ENCODE data around the gene UAP1L1.
A peak's percentile ranks its signal among the peaks of the same experiment; 100 is the strongest.

The UAP1L1 gene

DNA sequence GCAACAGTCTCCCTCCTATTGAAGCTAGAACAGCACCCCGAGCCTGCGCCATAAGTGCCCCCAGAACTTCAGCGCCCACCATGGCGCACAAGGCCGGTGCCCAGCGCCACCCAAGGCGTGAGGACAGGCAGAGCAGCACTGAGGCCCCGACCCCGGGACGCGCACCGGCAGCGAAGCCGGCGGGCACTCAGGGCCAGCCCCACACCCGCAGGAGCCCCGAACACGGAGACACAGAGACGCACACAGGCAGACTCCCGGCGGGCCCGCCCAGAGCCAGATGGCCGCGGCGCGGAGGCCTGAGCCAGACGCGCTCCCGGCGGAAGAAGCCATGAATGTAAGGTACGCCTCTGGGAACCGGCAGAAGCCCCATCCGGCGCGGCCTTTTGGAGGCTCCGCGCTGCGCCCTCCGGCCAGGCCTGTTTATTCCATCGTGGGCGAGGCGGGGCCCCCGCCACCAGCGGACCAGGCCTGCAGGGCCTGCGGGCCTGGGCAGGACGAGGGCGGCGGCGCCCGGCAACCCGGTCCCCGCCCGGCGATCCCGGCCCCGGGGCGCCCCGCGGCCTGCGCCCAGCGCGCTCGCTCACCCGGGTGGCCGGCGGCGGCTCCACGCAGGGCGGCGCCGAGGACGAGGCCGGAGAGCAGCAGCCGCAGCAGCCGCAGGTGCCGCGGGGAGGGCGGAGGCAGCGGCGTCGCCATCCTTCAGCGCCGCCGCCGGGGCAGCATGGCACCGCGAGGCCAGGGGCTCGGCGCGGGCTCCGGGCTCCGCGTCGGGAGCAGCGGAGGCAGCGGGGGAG is 31.8 kb upstream of the UAP1L1 start:
- no peak for DNase-seq (ENCODE audit: low read depth in 1 of 2, low spot score in 1 of 2)
- H3K27ac ChIP-seq (replicated peaks), result no peak overlapping the region
- no peak overlapping the region; the same call in 1 of the 2 replicates for H3K4me3 ChIP-seq (replicated peaks; ENCODE audit: insufficient read depth, low read length)
- TF ChIP-seq GABPA (IDR thresholded peaks at IDR 0.05; ENCODE audit: low read depth) (no peak), POLR2AphosphoS5 (IDR thresholded peaks at IDR 0.05; ENCODE audit: low read depth) (no peak), CTCF (IDR thresholded peaks at IDR 0.05; ENCODE audit: insufficient read depth, low read length) (no peak), REST (IDR thresholded peaks at IDR 0.05; ENCODE audit: insufficient replicate concordance, low read depth) (no peak), SPI1 (IDR thresholded peaks at IDR 0.05; ENCODE audit: borderline replicate concordance, low read depth) (no peak)
- peaks cover 38% of the 10 kb centered on the region for H3K27me3 ChIP-seq (ENCODE audit: insufficient read depth, poor library complexity, severe bottlenecking)

- no peak within 1 kb of the TSS for H3K27ac ChIP-seq (replicated peaks)
- peaks cover 42% of the 10 kb centered on the region for H3K27me3 ChIP-seq (ENCODE audit: insufficient read depth, poor library complexity, severe bottlenecking)
- peak; percentile 97 for TF ChIP-seq REST (IDR thresholded peaks at IDR 0.05; ENCODE audit: insufficient replicate concordance, low read depth)
- TF ChIP-seq SPI1 (IDR thresholded peaks at IDR 0.05; ENCODE audit: borderline replicate concordance, low read depth), result peak; percentile 36; the same call in 1 of the 2 replicates
- TF ChIP-seq CTCF (IDR thresholded peaks at IDR 0.05; ENCODE audit: insufficient read depth, low read length), result peak; percentile 79
- no peak for TF ChIP-seq GABPA (IDR thresholded peaks at IDR 0.05; ENCODE audit: low read depth)
- TF ChIP-seq POLR2AphosphoS5 (IDR thresholded peaks at IDR 0.05; ENCODE audit: low read depth), result no peak
- DNase-seq (ENCODE audit: low read depth in 1 of 2, low spot score in 1 of 2), result peak in 1 of 2 experiments; percentile 81
- no peak within 1 kb of the TSS; the same call in 1 of the 2 replicates for H3K4me3 ChIP-seq (replicated peaks; ENCODE audit: insufficient read depth, low read length)
Observed at GRCh38 chr9:137046088-137046787, 31.1 kb upstream of the UAP1L1 start, which contains the start of gene NPDC1. Gene NPDC1 (minus strand): TSS chr9:137046177. CDS start chr9:137045989, 188 bp downstream.

- H3K27me3 ChIP-seq (ENCODE audit: insufficient read depth, poor library complexity, severe bottlenecking), result peaks cover 56% of the 10 kb centered on the region
- no peak for DNase-seq (ENCODE audit: low read depth in 1 of 2, low spot score in 1 of 2)
- TF ChIP-seq GABPA (IDR thresholded peaks at IDR 0.05; ENCODE audit: low read depth), result no peak
- no peak for TF ChIP-seq POLR2AphosphoS5 (IDR thresholded peaks at IDR 0.05; ENCODE audit: low read depth)
- TF ChIP-seq SPI1 (IDR thresholded peaks at IDR 0.05; ENCODE audit: borderline replicate concordance, low read depth), result no peak
- no peak for TF ChIP-seq CTCF (IDR thresholded peaks at IDR 0.05; ENCODE audit: insufficient read depth, low read length)
- TF ChIP-seq REST (IDR thresholded peaks at IDR 0.05; ENCODE audit: insufficient replicate concordance, low read depth), result no peak
- no peak overlapping the region for H3K4me3 ChIP-seq (replicated peaks; ENCODE audit: insufficient read depth, low read length)
- H3K27ac ChIP-seq (replicated peaks), result no peak overlapping the region
Observed at GRCh38 chr9:137048655-137049543, 28.4 kb upstream of the UAP1L1 start.

All from HL-60 (cell line).